ENCODE data around the gene MET. TPM values are rescaled to one million over a fixed set of nuclear protein-coding genes. Genes with fewer than 3 reads are reported as not detected.

MET gene
- total RNA-seq, 1 experiment from 2014 or later, result 5.0 TPM

DNA sequence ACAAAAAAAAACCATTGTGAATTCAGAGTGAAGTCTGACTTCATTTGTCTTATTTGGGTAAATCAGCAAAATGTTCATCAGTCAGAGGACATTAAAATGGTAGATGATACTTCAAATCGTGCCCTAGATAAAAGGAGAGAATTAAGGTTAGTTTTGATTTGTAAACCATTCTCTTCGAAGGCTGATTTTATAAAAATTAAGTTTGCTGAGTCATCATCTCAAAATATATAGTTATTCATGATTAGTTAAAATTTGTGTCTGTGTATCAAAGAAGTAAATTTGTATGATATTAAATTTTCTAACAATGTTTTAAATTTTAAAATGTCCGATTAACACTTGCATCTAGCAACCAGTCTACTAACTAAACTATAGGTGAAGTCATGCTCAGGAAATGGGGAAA is 35.3 kb downstream of the MET start:
- no peaks in the 10 kb centered on the region for H3K9me3 Mint-ChIP-seq
- Histone ChIP-seq H4K8ac (replicated peaks; ENCODE audit: insufficient read length, low read depth, low read length) (no peak overlapping the region), H3K4ac (ENCODE audit: low read depth, low read length) (no peak overlapping the region), H3T11ph (ENCODE audit: low read length) (no peak overlapping the region), H3K79me2 (ENCODE audit: insufficient read depth, low read length) (no peaks in the 10 kb centered on the region), H2BK12ac (ENCODE audit: insufficient read length, low read depth, low read length) (no peak overlapping the region), H2BK120ac (ENCODE audit: low read depth, low read length, poor library complexity, severe bottlenecking) (no peak overlapping the region), H4K5ac (ENCODE audit: insufficient read length, low read depth, low read length) (no peak overlapping the region), H3K4me2 (ENCODE audit: insufficient read depth, insufficient read length, low read length) (no peak overlapping the region), H3K23ac (ENCODE audit: insufficient read length, low read depth, low read length) (no peak overlapping the region), H3K27me3 (ENCODE audit: insufficient read depth, low read length) (no peaks in the 10 kb centered on the region), H3K56ac (ENCODE audit: insufficient read length, low read depth, low read length) (no peak overlapping the region), H3K14ac (ENCODE audit: insufficient read depth, low read length) (no peak overlapping the region), H3K23me2 (ENCODE audit: insufficient read length, low read depth, low read length, poor library complexity, severe bottlenecking) (no peaks in the 10 kb centered on the region), H2BK20ac (ENCODE audit: low read depth, low read length, poor library complexity, severe bottlenecking) (no peak overlapping the region), H4K91ac (ENCODE audit: insufficient read length, low read depth, low read length) (no peak overlapping the region), H2AFZ (ENCODE audit: low read length) (no peak overlapping the region), H3K18ac (ENCODE audit: insufficient read length, low read depth, low read length) (no peak overlapping the region), H3K79me1 (ENCODE audit: insufficient read depth, low read depth, low read length, poor library complexity, severe bottlenecking) (no peaks in the 10 kb centered on the region), H3K9me3 (ENCODE audit: control insufficient read depth, low read depth, low read length) (no peaks in the 10 kb centered on the region), H2BK5ac (ENCODE audit: insufficient read length, low read length) (no peak overlapping the region), H2AK5ac (ENCODE audit: insufficient read length, low read length) (no peak overlapping the region), H3K27ac (ENCODE audit: insufficient read length, low read depth, low read length) (no peak overlapping the region), H3K9ac (ENCODE audit: extremely low read depth, insufficient read length, low read length) (no peak overlapping the region), H4K20me1 (ENCODE audit: control insufficient read depth, insufficient read depth, insufficient read length) (no peaks in the 10 kb centered on the region), H2BK15ac (ENCODE audit: low read depth, low read length) (no peak overlapping the region), H3K4me1 (ENCODE audit: insufficient read depth, low read length) (peaks cover 2% of the 10 kb centered on the region; the same call in 1 of the 2 replicates)
- TF ChIP-seq CTCF (conservative IDR thresholded peaks at IDR 0.05), result no peak
- H3K27me3 Mint-ChIP-seq (ENCODE audit: low read depth), result no peaks in the 10 kb centered on the region
- peak overlapping the region; percentile 10 to 43 (median 35); a peak in 2 of 7 replicates for H3K27ac Mint-ChIP-seq
- no peaks in the 10 kb centered on the region for H3K36me3 Mint-ChIP-seq (ENCODE audit: insufficient read depth in 1 of 3, low read depth in 3 of 3)
- no CpG with 5 or more reads among the region's 3 CpGs for WGBS (ENCODE audit: extremely low coverage, insufficient read length, low lambda C conversion rate)
- no peak overlapping the region for H3K4me3 Mint-ChIP-seq
- DNase-seq, result no peak
- peaks cover 19 to 21% of the 10 kb centered on the region in 2 experiments for H3K4me1 Mint-ChIP-seq

Data from H9 (cell line).